K562 (cell line): ENCODE results near the gene TREH. TPM values are rescaled to one million over a fixed set of nuclear protein-coding genes. Genes with fewer than 3 reads are reported as not detected.

ENCODE experiments used
- BRF1 ChIP-seq: IDR thresholded peaks from 3 replicates; pipeline ENCODE4 v1.6.1; 2011; ENCODE audit warnings: borderline replicate concordance, mild to moderate bottlenecking; ENCODE audit not compliant: insufficient read length; ENCODE audit errors: extremely low read depth
- CEBPB ChIP-seq: fragments of 450-650 bp; IDR thresholded peaks from 2 replicates; pipeline ENCODE4 v1.6.1; 2016; ENCODE audit warnings: missing genetic modification characterization, missing compliant biosample characterization
- ELF2 ChIP-seq: fragments of 250-450 bp; sonication (Bioruptor Pico); IDR thresholded peaks from 2 replicates; pipeline ENCODE4 v1.5.0; 2021; ENCODE audit warnings: mild to moderate bottlenecking
- ESRRA ChIP-seq: fragments of 450-650 bp; IDR thresholded peaks from 2 replicates; pipeline ENCODE4 v1.6.1; 2014; ENCODE audit warnings: low read depth, mild to moderate bottlenecking, moderate library complexity, borderline replicate concordance
- HCFC1 ChIP-seq: IDR thresholded peaks from 2 replicates; pipeline ENCODE4 v1.6.1; 2012; ENCODE audit warnings: low read depth, low read length, improper control_type of control experiment
- KDM1A ChIP-seq, 2 experiments: fragments of 450-650 bp; IDR thresholded peaks; 2 replicates each; pipeline ENCODE4 v1.6.1; 2016; ENCODE audit warnings: mild to moderate bottlenecking in 2 of 2
- LEF1 ChIP-seq: fragments of 450-650 bp; IDR thresholded peaks from 2 replicates; pipeline ENCODE4 v1.6.1; 2016; ENCODE audit warnings: mild to moderate bottlenecking
- MAFK ChIP-seq: IDR thresholded peaks from 2 replicates; pipeline ENCODE4 v1.6.1; 2011; ENCODE audit warnings: low read length, improper control_type of control experiment
- MIER1 ChIP-seq: fragments of 450-650 bp; IDR thresholded peaks from 2 replicates; pipeline ENCODE4 v1.6.1; 2016; ENCODE audit warnings: antibody characterized with exemption, mild to moderate bottlenecking, low read depth
- NCOR1 ChIP-seq: fragments of 450-650 bp; IDR thresholded peaks from 2 replicates; pipeline ENCODE4 v1.6.1; 2016; ENCODE audit warnings: mild to moderate bottlenecking, moderate library complexity
- NFE2 ChIP-seq: IDR thresholded peaks from 2 replicates; pipeline ENCODE4 v1.6.1; 2014; ENCODE audit warnings: antibody characterized with exemption, low read depth
- SNIP1 ChIP-seq: fragments of 450-650 bp; IDR thresholded peaks from 2 replicates; pipeline ENCODE4 v1.7.1; 2017; ENCODE audit warnings: low read depth, mild to moderate bottlenecking
- SPI1 ChIP-seq: IDR thresholded peaks from 2 replicates; pipeline ENCODE4 v1.6.1; 2011; ENCODE audit warnings: low read depth, low read length, control low read depth, borderline replicate concordance
- TFAM ChIP-seq: fragments of 250-450 bp; sonication (Bioruptor Pico); conservative IDR thresholded peaks from 2 replicates; pipeline ENCODE4 v1.5.0; 2021; ENCODE audit warnings: mild to moderate bottlenecking, moderate library complexity
- ZBTB1 ChIP-seq: sonication (generic); formaldehyde crosslinking; IDR thresholded peaks from 2 replicates; pipeline ENCODE4 v1.8.1; 2023; ENCODE audit warnings: missing genetic modification reagents, low read depth, mild to moderate bottlenecking, borderline replicate concordance
- ZNF140 ChIP-seq: fragments of 250-450 bp; sonication (Bioruptor Pico); IDR thresholded peaks from 2 replicates; pipeline ENCODE4 v1.8.0; 2021; ENCODE audit warnings: moderate library complexity, mild to moderate bottlenecking, inconsistent platforms
- ZNF589 ChIP-seq: fragments of 200-800 bp; sonication (Bioruptor generic); IDR thresholded peaks from 2 replicates; pipeline ENCODE4 v1.6.1; 2016; ENCODE audit warnings: low read depth, missing genetic modification characterization, missing compliant biosample characterization
- polyA plus RNA-seq, 8 experiments: library from polyadenylated mRNA; depleted of rRNA in 4 of 8; stranded (reverse) in 5 of 8; unstranded in 3 of 8; fragments of >200 nt; fragmentation: Nextera tagmentation in 2 of 8; fragmentation: Illumina TruSeq in 1 of 8; extraction: Ambion mirVana in 2 of 8; extraction: Trizol in 1 of 8; gene quantifications; 2 replicates each; pipeline versions ENCODE4 v1.2.1 to v1.2.3, GENCODE V29; 2011 to 2014; ENCODE audit warnings: inconsistent platforms in 1 of 8, missing spikeins in 1 of 8
- total RNA-seq, 7 experiments: library from RNA; depleted of rRNA in 6 of 7; stranded (reverse); fragments of >200 nt in 6 of 7; fragmentation: Illumina TruSeq in 2 of 7; extraction: Trizol in 2 of 7; gene quantifications; 2 replicates each; pipeline versions ENCODE4 v1.2.1 to v1.2.3, GENCODE V29; 2011 to 2021; ENCODE audit warnings: low replicate concordance in 1 of 7
- TF ChIP-seq, protein P1 (sequence below): sonication (generic); formaldehyde crosslinking; IDR thresholded peaks from 2 replicates; pipeline ENCODE4 v1.8.0; 2023; ENCODE audit warnings: mild to moderate bottlenecking, missing genetic modification reagents
- TF ChIP-seq, protein P2 (sequence below): fragments of 250-450 bp; sonication (Bioruptor Pico); IDR thresholded peaks from 2 replicates; pipeline ENCODE4 v1.4.0; 2020; ENCODE audit warnings: mild to moderate bottlenecking
- TF ChIP-seq, protein P3 (sequence below): fragments of 450-650 bp; conservative IDR thresholded peaks from 2 replicates; pipeline ENCODE4 v1.6.1; 2016; ENCODE audit warnings: missing genetic modification characterization, low read depth, mild to moderate bottlenecking, control low read depth, missing compliant biosample characterization

TREH gene
- total and polyA plus RNA-seq, 9 of the 15 experiments (the other 6 are each of a cell fraction or from before 2014, with no cell fraction given) = 0.09 to 0.20 (median 0.11) TPM; not detected in 6

DNA sequence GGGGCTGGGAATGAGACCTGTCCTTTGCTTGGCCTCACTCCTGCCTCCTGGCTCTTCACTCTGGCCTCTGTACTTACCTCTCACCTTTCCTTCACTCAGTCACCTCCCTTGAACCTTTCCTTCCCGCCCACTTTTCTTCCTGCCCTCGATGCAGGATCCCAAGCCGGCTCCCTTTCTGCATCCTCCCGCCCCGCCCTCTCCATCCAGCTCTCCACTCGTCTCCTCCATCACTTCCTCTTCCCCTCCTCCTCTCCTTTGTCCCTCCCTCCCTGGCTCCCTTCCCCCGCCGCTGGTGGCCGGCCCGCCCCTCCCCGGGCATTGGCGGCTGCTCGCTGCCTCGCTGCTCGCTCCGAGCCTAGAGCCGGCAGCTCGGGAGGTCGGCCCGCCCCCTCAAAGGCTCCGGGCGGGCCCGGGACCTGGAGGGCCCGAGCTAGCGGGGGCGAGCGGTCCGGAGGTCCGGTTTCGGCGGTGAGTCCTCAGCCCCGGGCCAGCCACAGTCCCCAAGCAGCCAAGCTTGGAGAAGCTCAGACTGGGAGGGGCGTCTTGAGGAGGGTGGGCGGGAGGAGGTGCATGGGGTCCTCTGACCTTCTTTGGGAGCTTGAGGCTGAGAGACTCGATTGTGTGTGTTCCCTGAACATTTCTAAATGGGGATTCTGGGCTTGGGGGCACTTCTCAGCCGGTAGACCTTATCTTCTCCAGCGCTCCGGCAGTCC is 58.2 kb downstream of the TREH start (continued):
- TF ChIP-seq, protein P1, sequence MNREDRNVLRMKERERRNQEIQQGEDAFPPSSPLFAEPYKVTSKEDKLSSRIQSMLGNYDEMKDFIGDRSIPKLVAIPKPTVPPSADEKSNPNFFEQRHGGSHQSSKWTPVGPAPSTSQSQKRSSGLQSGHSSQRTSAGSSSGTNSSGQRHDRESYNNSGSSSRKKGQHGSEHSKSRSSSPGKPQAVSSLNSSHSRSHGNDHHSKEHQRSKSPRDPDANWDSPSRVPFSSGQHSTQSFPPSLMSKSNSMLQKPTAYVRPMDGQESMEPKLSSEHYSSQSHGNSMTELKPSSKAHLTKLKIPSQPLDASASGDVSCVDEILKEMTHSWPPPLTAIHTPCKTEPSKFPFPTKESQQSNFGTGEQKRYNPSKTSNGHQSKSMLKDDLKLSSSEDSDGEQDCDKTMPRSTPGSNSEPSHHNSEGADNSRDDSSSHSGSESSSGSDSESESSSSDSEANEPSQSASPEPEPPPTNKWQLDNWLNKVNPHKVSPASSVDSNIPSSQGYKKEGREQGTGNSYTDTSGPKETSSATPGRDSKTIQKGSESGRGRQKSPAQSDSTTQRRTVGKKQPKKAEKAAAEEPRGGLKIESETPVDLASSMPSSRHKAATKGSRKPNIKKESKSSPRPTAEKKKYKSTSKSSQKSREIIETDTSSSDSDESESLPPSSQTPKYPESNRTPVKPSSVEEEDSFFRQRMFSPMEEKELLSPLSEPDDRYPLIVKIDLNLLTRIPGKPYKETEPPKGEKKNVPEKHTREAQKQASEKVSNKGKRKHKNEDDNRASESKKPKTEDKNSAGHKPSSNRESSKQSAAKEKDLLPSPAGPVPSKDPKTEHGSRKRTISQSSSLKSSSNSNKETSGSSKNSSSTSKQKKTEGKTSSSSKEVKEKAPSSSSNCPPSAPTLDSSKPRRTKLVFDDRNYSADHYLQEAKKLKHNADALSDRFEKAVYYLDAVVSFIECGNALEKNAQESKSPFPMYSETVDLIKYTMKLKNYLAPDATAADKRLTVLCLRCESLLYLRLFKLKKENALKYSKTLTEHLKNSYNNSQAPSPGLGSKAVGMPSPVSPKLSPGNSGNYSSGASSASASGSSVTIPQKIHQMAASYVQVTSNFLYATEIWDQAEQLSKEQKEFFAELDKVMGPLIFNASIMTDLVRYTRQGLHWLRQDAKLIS (CRISPR knock-in tag) = no peak
- no peak for TF ChIP-seq ZNF140 (CRISPR knock-in tag)
- TF ChIP-seq SNIP1 = no peak
- peak; percentile 94 for TF ChIP-seq SPI1
- no peak for TF ChIP-seq CEBPB (tag)
- no peak; the same call in 1 of the 2 replicates for TF ChIP-seq NCOR1
- TF ChIP-seq HCFC1 = no peak
- TF ChIP-seq BRF1 = no peak
- TF ChIP-seq, protein P2, sequence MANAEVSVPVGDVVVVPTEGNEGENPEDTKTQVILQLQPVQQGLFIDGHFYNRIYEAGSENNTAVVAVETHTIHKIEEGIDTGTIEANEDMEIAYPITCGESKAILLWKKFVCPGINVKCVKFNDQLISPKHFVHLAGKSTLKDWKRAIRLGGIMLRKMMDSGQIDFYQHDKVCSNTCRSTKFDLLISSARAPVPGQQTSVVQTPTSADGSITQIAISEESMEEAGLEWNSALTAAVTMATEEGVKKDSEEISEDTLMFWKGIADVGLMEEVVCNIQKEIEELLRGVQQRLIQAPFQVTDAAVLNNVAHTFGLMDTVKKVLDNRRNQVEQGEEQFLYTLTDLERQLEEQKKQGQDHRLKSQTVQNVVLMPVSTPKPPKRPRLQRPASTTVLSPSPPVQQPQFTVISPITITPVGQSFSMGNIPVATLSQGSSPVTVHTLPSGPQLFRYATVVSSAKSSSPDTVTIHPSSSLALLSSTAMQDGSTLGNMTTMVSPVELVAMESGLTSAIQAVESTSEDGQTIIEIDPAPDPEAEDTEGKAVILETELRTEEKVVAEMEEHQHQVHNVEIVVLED (CRISPR knock-in tag) = no peak
- TF ChIP-seq NFE2 = no peak
- TF ChIP-seq ELF2 (CRISPR knock-in tag) = no peak
- TF ChIP-seq, protein P3, sequence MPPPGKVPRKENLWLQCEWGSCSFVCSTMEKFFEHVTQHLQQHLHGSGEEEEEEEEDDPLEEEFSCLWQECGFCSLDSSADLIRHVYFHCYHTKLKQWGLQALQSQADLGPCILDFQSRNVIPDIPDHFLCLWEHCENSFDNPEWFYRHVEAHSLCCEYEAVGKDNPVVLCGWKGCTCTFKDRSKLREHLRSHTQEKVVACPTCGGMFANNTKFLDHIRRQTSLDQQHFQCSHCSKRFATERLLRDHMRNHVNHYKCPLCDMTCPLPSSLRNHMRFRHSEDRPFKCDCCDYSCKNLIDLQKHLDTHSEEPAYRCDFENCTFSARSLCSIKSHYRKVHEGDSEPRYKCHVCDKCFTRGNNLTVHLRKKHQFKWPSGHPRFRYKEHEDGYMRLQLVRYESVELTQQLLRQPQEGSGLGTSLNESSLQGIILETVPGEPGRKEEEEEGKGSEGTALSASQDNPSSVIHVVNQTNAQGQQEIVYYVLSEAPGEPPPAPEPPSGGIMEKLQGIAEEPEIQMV (tag) = no peak
- no peak for TF ChIP-seq TFAM
- TF ChIP-seq ZNF589 = peak; percentile 63; the same call in 1 of the 2 replicates
- TF ChIP-seq MIER1 = no peak
- no peak for TF ChIP-seq MAFK
- no peak for TF ChIP-seq ZBTB1
- peak; percentile 59; the same call in 1 of the 2 replicates for TF ChIP-seq LEF1
- TF ChIP-seq ESRRA = 0 out of 2 replicates have a peak, but pooled peaks have one; percentile 59
- peak; percentile 76 to 83 for TF ChIP-seq KDM1A (IDR thresholded peaks at IDR 0.05)
